ENCODE results near the gene DAG1.
"Not testable (repeated sequence)": the region's sequence is repeated elsewhere in the genome, so short reads cannot be mapped to it uniquely, and the experiment has no call there.

The DAG1 gene

DNA sequence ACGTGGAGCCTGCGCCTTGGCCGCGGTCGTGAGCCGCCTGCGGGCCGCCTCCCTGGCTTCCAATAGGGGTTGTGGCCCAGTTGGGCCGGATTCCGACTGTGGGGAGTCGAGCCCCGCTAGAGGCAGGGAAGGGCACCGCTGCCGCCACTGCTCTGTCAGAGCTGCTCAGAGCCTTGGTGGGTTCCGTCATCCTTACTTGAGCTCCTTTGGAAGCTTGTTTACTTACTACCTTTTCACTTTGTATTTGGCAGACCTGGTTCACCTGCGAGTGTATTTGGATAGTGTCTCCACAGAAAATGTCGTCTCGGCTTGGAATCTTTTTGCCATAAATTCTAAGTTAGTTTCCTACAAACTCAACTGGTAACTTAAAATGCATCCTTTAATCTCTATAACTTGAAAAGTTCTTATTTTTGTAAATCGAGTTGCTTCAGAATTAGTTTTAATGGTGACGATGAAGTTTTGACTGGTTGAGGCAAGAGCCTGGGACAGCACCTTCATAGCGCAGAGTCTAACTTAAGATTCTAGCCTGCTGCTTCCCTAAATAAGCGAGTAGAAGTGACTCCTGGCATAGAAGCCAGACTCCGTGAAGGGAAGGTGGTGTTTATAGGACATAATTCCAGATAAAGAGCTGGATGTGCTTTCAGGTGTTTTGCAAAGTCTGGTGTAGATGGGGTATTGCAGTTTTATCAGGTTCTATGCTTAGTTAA is 800 bp downstream of the DAG1 start:
- whole genome bisulfite sequencing (ENCODE audit: insufficient coverage, insufficient read length) = no CpG with 5 or more reads among the region's 23 CpGs
- H3K4me3 ChIP-seq (ENCODE audit: low read length) = peak overlapping the region; percentile 72
- no peak for DNase-seq (ENCODE audit: low read depth, low spot score)
- no peaks in the 10 kb centered on the region for H3K9me3 ChIP-seq (ENCODE audit: control insufficient read depth, insufficient read depth, low read length)
- H3K27me3 ChIP-seq (ENCODE audit: control insufficient read depth, insufficient read depth, low read length) = no peaks in the 10 kb centered on the region
- no peaks in the 10 kb centered on the region for H3K36me3 ChIP-seq (ENCODE audit: control insufficient read depth, insufficient read depth, low read length)
- peaks cover 6% of the 10 kb centered on the region for H3K4me1 ChIP-seq (ENCODE audit: control insufficient read depth, insufficient read depth, low read length)
- no peak overlapping the region for H3K27ac ChIP-seq (ENCODE audit: low read length)

DNA sequence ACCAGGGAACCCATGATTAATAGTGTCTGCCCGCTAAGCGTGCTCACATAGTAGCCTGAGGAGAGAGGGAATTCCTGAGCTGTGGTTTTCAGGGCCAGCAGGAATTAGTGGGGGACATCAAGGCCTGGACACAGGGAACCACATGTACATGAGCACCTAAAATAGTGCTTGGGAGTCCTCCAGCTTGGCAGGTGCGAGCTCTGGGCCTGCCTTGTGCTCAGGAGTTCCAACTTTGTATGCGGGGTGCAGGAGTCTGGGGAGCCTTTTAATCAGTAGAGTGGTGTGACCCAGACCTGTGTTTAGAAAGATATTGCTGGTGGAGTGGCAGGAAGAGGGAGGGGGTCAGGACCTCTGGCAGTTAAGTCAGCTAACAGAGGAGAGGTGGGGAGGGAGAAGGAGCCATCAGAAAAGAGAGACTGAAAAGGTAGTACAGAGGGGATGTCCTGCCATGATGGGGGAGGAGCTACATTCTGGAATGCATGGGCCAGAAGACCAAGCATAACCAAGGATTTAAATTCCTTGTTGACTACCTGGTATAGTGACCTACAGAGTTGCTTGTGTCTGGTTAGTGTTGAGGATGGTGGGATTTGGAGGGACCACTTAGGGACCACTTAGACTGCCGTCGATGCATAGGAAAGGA is 1.9 kb downstream of the DAG1 start:
- no peak for DNase-seq (ENCODE audit: low read depth, low spot score)
- peaks cover 6% of the 10 kb centered on the region for H3K4me1 ChIP-seq (ENCODE audit: control insufficient read depth, insufficient read depth, low read length)
- no peaks in the 10 kb centered on the region for H3K9me3 ChIP-seq (ENCODE audit: control insufficient read depth, insufficient read depth, low read length)
- H3K4me3 ChIP-seq (ENCODE audit: low read length) = no peak overlapping the region
- no peaks in the 10 kb centered on the region for H3K27me3 ChIP-seq (ENCODE audit: control insufficient read depth, insufficient read depth, low read length)
- no peak overlapping the region for H3K27ac ChIP-seq (ENCODE audit: low read length)
- no CpG with 5 or more reads among the region's 6 CpGs for WGBS (ENCODE audit: insufficient coverage, insufficient read length)
- no peaks in the 10 kb centered on the region; the same call in none of the 2 replicates for H3K36me3 ChIP-seq (ENCODE audit: control insufficient read depth, insufficient read depth, low read length)

GRCh38 chr3:49476563-49476962 is 6.5 kb downstream of the DAG1 start:
- WGBS (ENCODE audit: insufficient coverage, insufficient read length) = no CpG with 5 or more reads among the region's 1 CpG
- H3K27me3 ChIP-seq (ENCODE audit: control insufficient read depth, insufficient read depth, low read length) = no peaks in the 10 kb centered on the region
- peaks cover 6% of the 10 kb centered on the region for H3K36me3 ChIP-seq (ENCODE audit: control insufficient read depth, insufficient read depth, low read length)
- peaks cover 5% of the 10 kb centered on the region; the same call in 1 of the 2 replicates for H3K4me1 ChIP-seq (ENCODE audit: control insufficient read depth, insufficient read depth, low read length)
- H3K27ac ChIP-seq (ENCODE audit: low read length) = no peak overlapping the region
- H3K4me3 ChIP-seq (ENCODE audit: low read length) = no peak overlapping the region
- no peak for DNase-seq (ENCODE audit: low read depth, low spot score)
- H3K9me3 ChIP-seq (ENCODE audit: control insufficient read depth, insufficient read depth, low read length) = no peaks in the 10 kb centered on the region

GRCh38 chr3:49482766-49483165 is 12.7 kb downstream of the DAG1 start:
- Histone ChIP-seq H3K36me3 (ENCODE audit: control insufficient read depth, insufficient read depth, low read length) (no peaks in the 10 kb centered on the region; the same call in 1 of the 2 replicates), H3K9me3 (ENCODE audit: control insufficient read depth, insufficient read depth, low read length) (no peaks in the 10 kb centered on the region), H3K4me3 (ENCODE audit: low read length) (no peak overlapping the region), H3K4me1 (ENCODE audit: control insufficient read depth, insufficient read depth, low read length) (peaks cover 4% of the 10 kb centered on the region; the same call in 1 of the 2 replicates), H3K27ac (ENCODE audit: low read length) (no peak overlapping the region), H3K27me3 (ENCODE audit: control insufficient read depth, insufficient read depth, low read length) (no peaks in the 10 kb centered on the region)
- DNase-seq (ENCODE audit: low read depth, low spot score) = no peak

DNA sequence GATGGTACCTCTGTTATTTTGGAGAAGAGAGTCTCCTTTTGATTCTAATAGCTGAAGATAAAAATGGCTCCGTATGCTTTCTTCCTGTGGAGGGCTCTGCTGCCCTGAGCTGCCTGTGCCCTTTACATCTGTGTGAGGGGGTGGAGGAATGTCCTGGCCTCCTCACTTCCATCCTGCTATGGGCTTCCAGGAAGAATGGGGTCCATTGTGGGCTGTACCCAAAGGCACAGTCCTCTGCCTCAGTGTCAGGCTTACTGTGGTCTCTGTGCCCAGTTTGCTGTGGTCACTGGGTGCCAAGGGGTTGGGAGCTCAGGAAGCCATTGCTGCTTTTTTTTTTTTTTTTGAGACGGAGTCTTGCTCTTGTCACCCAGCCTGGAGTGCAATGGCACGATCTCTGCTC is 14.4 kb downstream of the DAG1 start:
- no peak overlapping the region for H3K27ac ChIP-seq (ENCODE audit: low read length)
- H3K27me3 ChIP-seq (ENCODE audit: control insufficient read depth, insufficient read depth, low read length) = no peaks in the 10 kb centered on the region
- H3K36me3 ChIP-seq (ENCODE audit: control insufficient read depth, insufficient read depth, low read length) = no peaks in the 10 kb centered on the region
- no peaks in the 10 kb centered on the region for H3K9me3 ChIP-seq (ENCODE audit: control insufficient read depth, insufficient read depth, low read length)
- no peak overlapping the region for H3K4me3 ChIP-seq (ENCODE audit: low read length)
- no CpG with 5 or more reads among the region's 3 CpGs for WGBS (ENCODE audit: insufficient coverage, insufficient read length)
- peaks cover 4% of the 10 kb centered on the region; the same call in 1 of the 2 replicates for H3K4me1 ChIP-seq (ENCODE audit: control insufficient read depth, insufficient read depth, low read length)
- no peak for DNase-seq (ENCODE audit: low read depth, low spot score)

GRCh38 chr3:49489247-49489646 is 19.2 kb downstream of the DAG1 start:
- no CpG with 5 or more reads among the region's 7 CpGs for WGBS (ENCODE audit: insufficient coverage, insufficient read length)

GRCh38 chr3:49492969-49493368 is 22.9 kb downstream of the DAG1 start:
- no CpG with 5 or more reads among the region's 4 CpGs for WGBS (ENCODE audit: insufficient coverage, insufficient read length)

More at GRCh38 chr3:49489247-49489646, 19.2 kb downstream of the DAG1 start:
- H3K27ac ChIP-seq (ENCODE audit: low read length) = no peak overlapping the region
- DNase-seq (ENCODE audit: low read depth, low spot score) = no peak
- H3K4me1 ChIP-seq (ENCODE audit: control insufficient read depth, insufficient read depth, low read length) = peaks cover 4% of the 10 kb centered on the region; the same call in 1 of the 2 replicates
- no peak overlapping the region for H3K4me3 ChIP-seq (ENCODE audit: low read length)
- no peaks in the 10 kb centered on the region for H3K27me3 ChIP-seq (ENCODE audit: control insufficient read depth, insufficient read depth, low read length)
- H3K9me3 ChIP-seq (ENCODE audit: control insufficient read depth, insufficient read depth, low read length) = no peaks in the 10 kb centered on the region
- H3K36me3 ChIP-seq (ENCODE audit: control insufficient read depth, insufficient read depth, low read length) = no peaks in the 10 kb centered on the region

GRCh38 chr3:49493901-49494300 is 23.8 kb downstream of the DAG1 start:
- DNase-seq (ENCODE audit: low read depth, low spot score) = no peak
- no peaks in the 10 kb centered on the region for H3K27me3 ChIP-seq (ENCODE audit: control insufficient read depth, insufficient read depth, low read length)
- H3K4me1 ChIP-seq (ENCODE audit: control insufficient read depth, insufficient read depth, low read length) = no peaks in the 10 kb centered on the region
- no peak overlapping the region for H3K4me3 ChIP-seq (ENCODE audit: low read length)
- H3K27ac ChIP-seq (ENCODE audit: low read length) = no peak overlapping the region
- WGBS (ENCODE audit: insufficient coverage, insufficient read length) = no CpG with 5 or more reads among the region's 2 CpGs
- H3K36me3 ChIP-seq (ENCODE audit: control insufficient read depth, insufficient read depth, low read length) = no peaks in the 10 kb centered on the region
- no peaks in the 10 kb centered on the region for H3K9me3 ChIP-seq (ENCODE audit: control insufficient read depth, insufficient read depth, low read length)

More at GRCh38 chr3:49492969-49493368, 22.9 kb downstream of the DAG1 start:
- Histone ChIP-seq H3K27me3 (ENCODE audit: control insufficient read depth, insufficient read depth, low read length) (no peaks in the 10 kb centered on the region), H3K27ac (ENCODE audit: low read length) (no peak overlapping the region), H3K4me3 (ENCODE audit: low read length) (no peak overlapping the region), H3K4me1 (ENCODE audit: control insufficient read depth, insufficient read depth, low read length) (no peaks in the 10 kb centered on the region), H3K9me3 (ENCODE audit: control insufficient read depth, insufficient read depth, low read length) (no peaks in the 10 kb centered on the region), H3K36me3 (ENCODE audit: control insufficient read depth, insufficient read depth, low read length) (no peaks in the 10 kb centered on the region)
- DNase-seq (ENCODE audit: low read depth, low spot score) = no peak

- Histone ChIP-seq H3K36me3 (ENCODE audit: control insufficient read depth, insufficient read depth, low read length) (no peaks in the 10 kb centered on the region; the same call in 1 of the 2 replicates), H3K9me3 (ENCODE audit: control insufficient read depth, insufficient read depth, low read length) (no peaks in the 10 kb centered on the region), H3K27me3 (ENCODE audit: control insufficient read depth, insufficient read depth, low read length) (no peaks in the 10 kb centered on the region), H3K27ac (ENCODE audit: low read length) (no peak overlapping the region), H3K4me3 (ENCODE audit: low read length) (no peak overlapping the region), H3K4me1 (ENCODE audit: control insufficient read depth, insufficient read depth, low read length) (no peaks in the 10 kb centered on the region)
- no peak for DNase-seq (ENCODE audit: low read depth, low spot score)
Measured at GRCh38 chr3:49495023-49495422, 25.0 kb downstream of the DAG1 start.

DNA sequence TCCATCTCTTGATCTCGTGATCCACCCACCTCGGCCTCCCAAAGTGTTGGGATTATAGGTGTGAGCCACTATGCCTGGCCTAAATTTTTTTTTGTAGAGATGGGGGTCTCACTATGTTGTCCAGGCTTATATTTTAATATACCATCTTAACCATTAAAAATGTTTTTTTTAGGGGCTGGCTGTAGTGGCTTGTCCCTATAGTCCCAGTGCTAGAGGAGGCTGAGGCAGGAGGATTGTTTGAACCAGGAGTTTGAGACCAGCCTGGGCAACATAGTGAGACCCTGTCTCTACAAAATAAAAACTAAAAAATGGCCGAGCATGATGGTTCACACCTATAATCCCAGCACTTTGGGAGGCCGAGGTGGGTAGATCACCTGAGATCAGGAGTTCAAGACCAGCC is 26.8 kb downstream of the DAG1 start:
- not testable (repeated sequence) for H3K4me1 ChIP-seq (ENCODE audit: control insufficient read depth, insufficient read depth, low read length); H3K27me3 ChIP-seq (ENCODE audit: control insufficient read depth, insufficient read depth, low read length); H3K9me3 ChIP-seq (ENCODE audit: control insufficient read depth, insufficient read depth, low read length); H3K4me3 ChIP-seq (ENCODE audit: low read length); H3K27ac ChIP-seq (ENCODE audit: low read length); H3K36me3 ChIP-seq (ENCODE audit: control insufficient read depth, insufficient read depth, low read length); DNase-seq (ENCODE audit: low read depth, low spot score)
- no CpG with 5 or more reads among the region's 4 CpGs for WGBS (ENCODE audit: insufficient coverage, insufficient read length)

DNA sequence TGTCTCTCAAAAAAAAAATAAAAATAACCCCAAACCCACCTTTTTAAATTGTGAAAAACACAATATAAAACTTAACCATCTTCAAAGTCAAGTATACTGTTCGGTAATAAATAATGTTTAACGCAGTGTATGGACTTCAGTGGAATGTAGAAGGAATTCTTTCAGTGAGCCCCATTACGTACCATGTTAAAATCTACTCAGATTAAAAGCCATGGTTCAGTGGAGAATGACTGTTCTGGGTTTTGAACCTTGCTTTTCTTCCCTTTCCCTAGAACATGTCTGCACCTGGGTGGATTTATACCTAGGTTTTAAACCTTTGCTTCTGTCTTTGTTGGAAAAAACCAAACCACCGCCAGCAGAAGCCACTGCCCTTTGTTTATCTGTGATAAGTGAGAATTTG is 27.5 kb downstream of the DAG1 start:
- H3K27ac ChIP-seq (ENCODE audit: low read length) = no peak overlapping the region

More for the DNA sequence above, 27.5 kb downstream of the DAG1 start:
- Histone ChIP-seq H3K36me3 (ENCODE audit: control insufficient read depth, insufficient read depth, low read length) (no peaks in the 10 kb centered on the region; the same call in 1 of the 2 replicates), H3K27me3 (ENCODE audit: control insufficient read depth, insufficient read depth, low read length) (no peaks in the 10 kb centered on the region), H3K4me3 (ENCODE audit: low read length) (no peak overlapping the region), H3K9me3 (ENCODE audit: control insufficient read depth, insufficient read depth, low read length) (no peaks in the 10 kb centered on the region), H3K4me1 (ENCODE audit: control insufficient read depth, insufficient read depth, low read length) (no peaks in the 10 kb centered on the region)
- WGBS (ENCODE audit: insufficient coverage, insufficient read length) = no CpG with 5 or more reads among the region's 4 CpGs
- DNase-seq (ENCODE audit: low read depth, low spot score) = no peak
